K562 (cell line): ENCODE data around the gene ARV1. TPM values are rescaled to one million over a fixed set of nuclear protein-coding genes. Genes with fewer than 3 reads are reported as not detected.

ENCODE experiments used
- FOXK2 ChIP-seq, 2 experiments: fragments of 450-650 bp; IDR thresholded peaks in 1 of 2; conservative IDR thresholded peaks in 1 of 2; 2 replicates each; pipeline ENCODE4 v1.6.1; 2016; ENCODE audit warnings: low read depth in 2 of 2, mild to moderate bottlenecking in 1 of 2
- PURB ChIP-seq: sonication (generic); formaldehyde crosslinking; IDR thresholded peaks from 2 replicates; pipeline ENCODE4 v1.9.0; 2021; ENCODE audit warnings: low read depth, mild to moderate bottlenecking, missing genetic modification reagents
- RBM17 ChIP-seq: fragments of 200-400 bp; formaldehyde crosslinking; IDR thresholded peaks from 2 replicates; pipeline ENCODE4 v1.6.1; 2017; ENCODE audit warnings: low read depth, mild to moderate bottlenecking, low read length, borderline replicate concordance
- ZFP36 ChIP-seq: fragments of 150-350 bp; IDR thresholded peaks from 2 replicates; pipeline ENCODE4 v1.6.1; 2018; ENCODE audit warnings: low read length, low read depth; ENCODE audit not compliant: partially characterized antibody
- ZNF764 ChIP-seq: fragments of 250-450 bp; sonication (Bioruptor Pico); IDR thresholded peaks from 2 replicates; pipeline ENCODE4 v1.4.0; 2020; ENCODE audit warnings: low read depth, mild to moderate bottlenecking, moderate library complexity
- polyA plus RNA-seq, 8 experiments: library from polyadenylated mRNA; depleted of rRNA in 4 of 8; stranded (reverse) in 5 of 8; unstranded in 3 of 8; fragments of >200 nt; fragmentation: Nextera tagmentation in 2 of 8; fragmentation: Illumina TruSeq in 1 of 8; extraction: Ambion mirVana in 2 of 8; extraction: Trizol in 1 of 8; gene quantifications; 2 replicates each; pipeline versions ENCODE4 v1.2.1 to v1.2.3, GENCODE V29; 2011 to 2014; ENCODE audit warnings: inconsistent platforms in 1 of 8, missing spikeins in 1 of 8
- total RNA-seq, 7 experiments: library from RNA; depleted of rRNA in 6 of 7; stranded (reverse); fragments of >200 nt in 6 of 7; fragmentation: Illumina TruSeq in 2 of 7; extraction: Trizol in 2 of 7; gene quantifications; 2 replicates each; pipeline versions ENCODE4 v1.2.1 to v1.2.3, GENCODE V29; 2011 to 2021; ENCODE audit warnings: low replicate concordance in 1 of 7
- TF ChIP-seq, protein P1 (sequence below): fragments of 450-650 bp; IDR thresholded peaks from 2 replicates; pipeline ENCODE4 v1.6.1; 2016; ENCODE audit warnings: mild to moderate bottlenecking, moderate library complexity
- TF ChIP-seq, protein P2 (sequence below): conservative IDR thresholded peaks from 2 replicates; pipeline ENCODE4 v1.6.1; 2011; ENCODE audit warnings: low read depth, mild to moderate bottlenecking, low read length; ENCODE audit not compliant: control insufficient read depth
- TF ChIP-seq, protein P3 (sequence below): fragments of 250-450 bp; sonication (Bioruptor Pico); IDR thresholded peaks from 2 replicates; pipeline ENCODE4 v1.9.0; 2021; ENCODE audit warnings: mild to moderate bottlenecking, inconsistent platforms

ARV1 gene
- total and polyA plus RNA-seq, 9 of the 15 experiments (the other 6 are each of a cell fraction or from before 2014, with no cell fraction given), result 54.8 to 139 (median 74.0) TPM

DNA sequence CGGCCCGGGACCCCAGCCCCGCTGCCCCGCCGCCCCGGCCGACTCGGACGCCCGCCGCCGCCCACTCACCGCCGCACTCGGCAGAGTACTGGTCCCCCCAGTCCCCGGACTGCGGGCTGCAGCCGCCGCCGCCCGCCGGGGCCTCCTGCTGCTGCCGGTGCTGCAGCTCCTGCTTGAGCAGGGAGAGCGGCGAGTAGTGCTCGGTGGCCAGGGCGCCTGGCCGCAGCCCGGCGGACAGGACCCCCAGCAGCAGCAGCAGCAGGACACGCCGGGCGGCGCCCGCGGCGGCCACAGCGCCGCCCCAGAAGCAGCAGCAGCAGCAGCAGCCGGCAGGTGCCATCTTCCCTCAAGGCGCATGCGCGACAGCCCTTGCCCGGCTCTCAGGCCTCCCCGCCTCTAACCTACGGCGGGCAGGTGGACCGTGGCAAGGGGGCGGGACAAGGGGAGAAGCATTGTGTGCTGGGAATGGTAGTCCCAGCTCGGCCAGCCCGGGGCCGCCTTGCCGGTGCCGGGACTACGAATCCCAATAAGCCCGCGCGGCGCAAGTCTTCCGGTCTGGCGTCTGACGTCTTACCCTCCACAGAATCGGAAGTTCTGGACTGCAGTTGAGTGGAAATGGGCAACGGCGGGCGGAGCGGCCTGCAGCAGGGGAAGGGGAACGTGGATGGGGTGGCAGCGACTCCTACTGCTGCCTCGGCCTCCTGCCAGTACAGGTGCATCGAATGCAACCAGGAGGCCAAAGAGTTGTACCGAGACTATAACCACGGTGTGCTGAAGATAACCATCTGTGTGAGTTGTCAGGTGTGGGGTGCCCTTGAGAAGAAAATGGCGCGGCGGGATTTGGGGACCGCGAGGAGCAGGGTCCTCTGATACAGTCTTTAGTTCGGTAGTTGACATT lies at the start of gene ARV1, which contains the start of gene TTC13 (continued):
- no peak for TF ChIP-seq ZNF764 (CRISPR knock-in tag)
- TF ChIP-seq, protein P1, sequence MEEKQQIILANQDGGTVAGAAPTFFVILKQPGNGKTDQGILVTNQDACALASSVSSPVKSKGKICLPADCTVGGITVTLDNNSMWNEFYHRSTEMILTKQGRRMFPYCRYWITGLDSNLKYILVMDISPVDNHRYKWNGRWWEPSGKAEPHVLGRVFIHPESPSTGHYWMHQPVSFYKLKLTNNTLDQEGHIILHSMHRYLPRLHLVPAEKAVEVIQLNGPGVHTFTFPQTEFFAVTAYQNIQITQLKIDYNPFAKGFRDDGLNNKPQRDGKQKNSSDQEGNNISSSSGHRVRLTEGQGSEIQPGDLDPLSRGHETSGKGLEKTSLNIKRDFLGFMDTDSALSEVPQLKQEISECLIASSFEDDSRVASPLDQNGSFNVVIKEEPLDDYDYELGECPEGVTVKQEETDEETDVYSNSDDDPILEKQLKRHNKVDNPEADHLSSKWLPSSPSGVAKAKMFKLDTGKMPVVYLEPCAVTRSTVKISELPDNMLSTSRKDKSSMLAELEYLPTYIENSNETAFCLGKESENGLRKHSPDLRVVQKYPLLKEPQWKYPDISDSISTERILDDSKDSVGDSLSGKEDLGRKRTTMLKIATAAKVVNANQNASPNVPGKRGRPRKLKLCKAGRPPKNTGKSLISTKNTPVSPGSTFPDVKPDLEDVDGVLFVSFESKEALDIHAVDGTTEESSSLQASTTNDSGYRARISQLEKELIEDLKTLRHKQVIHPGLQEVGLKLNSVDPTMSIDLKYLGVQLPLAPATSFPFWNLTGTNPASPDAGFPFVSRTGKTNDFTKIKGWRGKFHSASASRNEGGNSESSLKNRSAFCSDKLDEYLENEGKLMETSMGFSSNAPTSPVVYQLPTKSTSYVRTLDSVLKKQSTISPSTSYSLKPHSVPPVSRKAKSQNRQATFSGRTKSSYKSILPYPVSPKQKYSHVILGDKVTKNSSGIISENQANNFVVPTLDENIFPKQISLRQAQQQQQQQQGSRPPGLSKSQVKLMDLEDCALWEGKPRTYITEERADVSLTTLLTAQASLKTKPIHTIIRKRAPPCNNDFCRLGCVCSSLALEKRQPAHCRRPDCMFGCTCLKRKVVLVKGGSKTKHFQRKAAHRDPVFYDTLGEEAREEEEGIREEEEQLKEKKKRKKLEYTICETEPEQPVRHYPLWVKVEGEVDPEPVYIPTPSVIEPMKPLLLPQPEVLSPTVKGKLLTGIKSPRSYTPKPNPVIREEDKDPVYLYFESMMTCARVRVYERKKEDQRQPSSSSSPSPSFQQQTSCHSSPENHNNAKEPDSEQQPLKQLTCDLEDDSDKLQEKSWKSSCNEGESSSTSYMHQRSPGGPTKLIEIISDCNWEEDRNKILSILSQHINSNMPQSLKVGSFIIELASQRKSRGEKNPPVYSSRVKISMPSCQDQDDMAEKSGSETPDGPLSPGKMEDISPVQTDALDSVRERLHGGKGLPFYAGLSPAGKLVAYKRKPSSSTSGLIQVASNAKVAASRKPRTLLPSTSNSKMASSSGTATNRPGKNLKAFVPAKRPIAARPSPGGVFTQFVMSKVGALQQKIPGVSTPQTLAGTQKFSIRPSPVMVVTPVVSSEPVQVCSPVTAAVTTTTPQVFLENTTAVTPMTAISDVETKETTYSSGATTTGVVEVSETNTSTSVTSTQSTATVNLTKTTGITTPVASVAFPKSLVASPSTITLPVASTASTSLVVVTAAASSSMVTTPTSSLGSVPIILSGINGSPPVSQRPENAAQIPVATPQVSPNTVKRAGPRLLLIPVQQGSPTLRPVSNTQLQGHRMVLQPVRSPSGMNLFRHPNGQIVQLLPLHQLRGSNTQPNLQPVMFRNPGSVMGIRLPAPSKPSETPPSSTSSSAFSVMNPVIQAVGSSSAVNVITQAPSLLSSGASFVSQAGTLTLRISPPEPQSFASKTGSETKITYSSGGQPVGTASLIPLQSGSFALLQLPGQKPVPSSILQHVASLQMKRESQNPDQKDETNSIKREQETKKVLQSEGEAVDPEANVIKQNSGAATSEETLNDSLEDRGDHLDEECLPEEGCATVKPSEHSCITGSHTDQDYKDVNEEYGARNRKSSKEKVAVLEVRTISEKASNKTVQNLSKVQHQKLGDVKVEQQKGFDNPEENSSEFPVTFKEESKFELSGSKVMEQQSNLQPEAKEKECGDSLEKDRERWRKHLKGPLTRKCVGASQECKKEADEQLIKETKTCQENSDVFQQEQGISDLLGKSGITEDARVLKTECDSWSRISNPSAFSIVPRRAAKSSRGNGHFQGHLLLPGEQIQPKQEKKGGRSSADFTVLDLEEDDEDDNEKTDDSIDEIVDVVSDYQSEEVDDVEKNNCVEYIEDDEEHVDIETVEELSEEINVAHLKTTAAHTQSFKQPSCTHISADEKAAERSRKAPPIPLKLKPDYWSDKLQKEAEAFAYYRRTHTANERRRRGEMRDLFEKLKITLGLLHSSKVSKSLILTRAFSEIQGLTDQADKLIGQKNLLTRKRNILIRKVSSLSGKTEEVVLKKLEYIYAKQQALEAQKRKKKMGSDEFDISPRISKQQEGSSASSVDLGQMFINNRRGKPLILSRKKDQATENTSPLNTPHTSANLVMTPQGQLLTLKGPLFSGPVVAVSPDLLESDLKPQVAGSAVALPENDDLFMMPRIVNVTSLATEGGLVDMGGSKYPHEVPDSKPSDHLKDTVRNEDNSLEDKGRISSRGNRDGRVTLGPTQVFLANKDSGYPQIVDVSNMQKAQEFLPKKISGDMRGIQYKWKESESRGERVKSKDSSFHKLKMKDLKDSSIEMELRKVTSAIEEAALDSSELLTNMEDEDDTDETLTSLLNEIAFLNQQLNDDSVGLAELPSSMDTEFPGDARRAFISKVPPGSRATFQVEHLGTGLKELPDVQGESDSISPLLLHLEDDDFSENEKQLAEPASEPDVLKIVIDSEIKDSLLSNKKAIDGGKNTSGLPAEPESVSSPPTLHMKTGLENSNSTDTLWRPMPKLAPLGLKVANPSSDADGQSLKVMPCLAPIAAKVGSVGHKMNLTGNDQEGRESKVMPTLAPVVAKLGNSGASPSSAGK, result 0 out of 2 replicates have a peak, but pooled peaks have one; percentile 47
- TF ChIP-seq, protein P2, sequence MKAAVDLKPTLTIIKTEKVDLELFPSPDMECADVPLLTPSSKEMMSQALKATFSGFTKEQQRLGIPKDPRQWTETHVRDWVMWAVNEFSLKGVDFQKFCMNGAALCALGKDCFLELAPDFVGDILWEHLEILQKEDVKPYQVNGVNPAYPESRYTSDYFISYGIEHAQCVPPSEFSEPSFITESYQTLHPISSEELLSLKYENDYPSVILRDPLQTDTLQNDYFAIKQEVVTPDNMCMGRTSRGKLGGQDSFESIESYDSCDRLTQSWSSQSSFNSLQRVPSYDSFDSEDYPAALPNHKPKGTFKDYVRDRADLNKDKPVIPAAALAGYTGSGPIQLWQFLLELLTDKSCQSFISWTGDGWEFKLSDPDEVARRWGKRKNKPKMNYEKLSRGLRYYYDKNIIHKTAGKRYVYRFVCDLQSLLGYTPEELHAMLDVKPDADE, result peak; percentile 98
- TF ChIP-seq ZFP36, result peak; percentile 13
- no peak for TF ChIP-seq PURB (CRISPR knock-in tag)
- no peak for TF ChIP-seq RBM17
- TF ChIP-seq, protein P3, sequence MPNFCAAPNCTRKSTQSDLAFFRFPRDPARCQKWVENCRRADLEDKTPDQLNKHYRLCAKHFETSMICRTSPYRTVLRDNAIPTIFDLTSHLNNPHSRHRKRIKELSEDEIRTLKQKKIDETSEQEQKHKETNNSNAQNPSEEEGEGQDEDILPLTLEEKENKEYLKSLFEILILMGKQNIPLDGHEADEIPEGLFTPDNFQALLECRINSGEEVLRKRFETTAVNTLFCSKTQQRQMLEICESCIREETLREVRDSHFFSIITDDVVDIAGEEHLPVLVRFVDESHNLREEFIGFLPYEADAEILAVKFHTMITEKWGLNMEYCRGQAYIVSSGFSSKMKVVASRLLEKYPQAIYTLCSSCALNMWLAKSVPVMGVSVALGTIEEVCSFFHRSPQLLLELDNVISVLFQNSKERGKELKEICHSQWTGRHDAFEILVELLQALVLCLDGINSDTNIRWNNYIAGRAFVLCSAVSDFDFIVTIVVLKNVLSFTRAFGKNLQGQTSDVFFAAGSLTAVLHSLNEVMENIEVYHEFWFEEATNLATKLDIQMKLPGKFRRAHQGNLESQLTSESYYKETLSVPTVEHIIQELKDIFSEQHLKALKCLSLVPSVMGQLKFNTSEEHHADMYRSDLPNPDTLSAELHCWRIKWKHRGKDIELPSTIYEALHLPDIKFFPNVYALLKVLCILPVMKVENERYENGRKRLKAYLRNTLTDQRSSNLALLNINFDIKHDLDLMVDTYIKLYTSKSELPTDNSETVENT, result peak; percentile 54; the same call in 1 of the 2 replicates
- TF ChIP-seq FOXK2 (conservative IDR thresholded peaks at IDR 0.05 in 1 of 2, IDR thresholded peaks at IDR 0.05 in 1 of 2; ENCODE audit: low read depth in 2 of 2), result peak; percentile 49 to 58; a peak in 2 of 4 replicates
